GM13977 (cell line): Measurements from ENCODE around the gene NBAS.

ENCODE experiments used
- DNase-seq: peaks from one replicate; pipeline ENCODE4 v3.0.0; 2012; ENCODE audit warnings: low spot score
- CTCF ChIP-seq: IDR thresholded peaks from 2 replicates; pipeline ENCODE4 v1.5.1; 2012; ENCODE audit warnings: mild to moderate bottlenecking, control low read depth; ENCODE audit not compliant: insufficient read depth; ENCODE audit errors: extremely low read depth, missing control alignments
- in situ Hi-C: fragments of 300-500 bp; cut with MboI; formaldehyde crosslinking; loops from one replicate; pipeline ENCODE4 v1.12.0; 2022; ENCODE audit warnings: low sequenced_read_pairs, low pct_unique_long_range_greater_than_20kb, mixed read lengths, inconsistent platforms; ENCODE audit not compliant: unreplicated experiment

NBAS gene

GRCh38 chr2:15460112-15460620 lies 101.0 kb downstream of the NBAS start:
- TF ChIP-seq CTCF: no peak
- DNase-seq: no peak
- in situ Hi-C loops: no loop called here

DNA sequence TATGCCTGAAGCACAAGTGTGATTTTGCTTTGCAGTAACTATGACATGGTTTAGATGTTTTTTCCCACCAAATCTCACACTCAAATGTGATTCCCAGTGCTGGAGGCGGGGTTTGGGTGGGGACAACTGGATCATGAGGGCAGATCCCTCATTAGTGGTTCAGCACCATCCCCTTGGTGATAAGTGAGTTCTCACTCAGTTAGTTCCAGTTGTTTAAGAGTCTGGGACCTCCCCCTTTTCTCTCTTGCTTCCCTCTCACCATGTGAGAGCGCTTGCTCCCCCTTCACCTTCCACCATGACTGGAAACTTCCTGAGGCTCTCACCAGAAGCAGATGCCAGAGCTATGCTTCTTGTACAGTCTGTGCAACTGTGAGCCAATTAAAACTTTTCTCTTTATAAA lies 102.9 kb downstream of the NBAS start:
- no peak for TF ChIP-seq CTCF
- DNase-seq: no peak
- in situ Hi-C loops: no loop called here

GRCh38 chr2:15457868-15458267 lies 103.3 kb downstream of the NBAS start:
- no peak for TF ChIP-seq CTCF
- no peak for DNase-seq
- in situ Hi-C loops: no loop called here

- no peak for DNase-seq
- TF ChIP-seq CTCF: no peak
- in situ Hi-C loops: no loop called here
These were observed 104.8 kb downstream of the NBAS start for GRCh38 chr2:15456352-15456751.

DNA sequence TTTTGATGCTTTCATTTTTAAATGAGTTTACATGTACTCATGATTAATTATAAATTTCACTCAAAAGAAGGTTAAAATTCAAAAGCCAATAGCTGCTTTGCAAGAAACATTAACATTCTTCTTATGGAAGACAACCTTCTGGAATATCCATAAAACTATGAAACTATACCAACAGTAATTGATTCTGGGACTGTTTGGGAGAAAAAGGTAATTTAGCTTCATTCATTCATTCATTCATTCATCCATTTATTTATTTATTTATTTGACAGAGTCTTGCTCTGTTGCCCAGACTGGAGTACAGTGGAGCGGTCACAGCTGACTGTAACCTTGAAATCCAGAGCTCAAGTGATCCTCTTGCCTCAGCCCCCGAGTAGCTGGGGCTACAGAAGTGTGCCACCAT lies 110.3 kb downstream of the NBAS start:
- in situ Hi-C loops: no loop called here
- no peak for TF ChIP-seq CTCF
- DNase-seq: no peak

- DNase-seq: no peak
- no peak for TF ChIP-seq CTCF
- in situ Hi-C loops: no loop called here
These were observed 111.4 kb downstream of the NBAS start for GRCh38 chr2:15449556-15450236.

- DNase-seq: no peak
- no peak for TF ChIP-seq CTCF
- in situ Hi-C loops: no loop called here
These were observed 112.8 kb downstream of the NBAS start for GRCh38 chr2:15448250-15448839.
